HK-2 (cell line): Measurements from ENCODE around the gene IBA57.

ENCODE experiments used
- DNase-seq: peaks from one replicate; pipeline ENCODE4 v3.0.0-alpha.2; 2018; ENCODE audit not compliant: unreplicated experiment

IBA57 gene

GRCh38 chr1:228144993-228145343 is 20.6 kb upstream of the IBA57 start:
- no peak for DNase-seq

DNA sequence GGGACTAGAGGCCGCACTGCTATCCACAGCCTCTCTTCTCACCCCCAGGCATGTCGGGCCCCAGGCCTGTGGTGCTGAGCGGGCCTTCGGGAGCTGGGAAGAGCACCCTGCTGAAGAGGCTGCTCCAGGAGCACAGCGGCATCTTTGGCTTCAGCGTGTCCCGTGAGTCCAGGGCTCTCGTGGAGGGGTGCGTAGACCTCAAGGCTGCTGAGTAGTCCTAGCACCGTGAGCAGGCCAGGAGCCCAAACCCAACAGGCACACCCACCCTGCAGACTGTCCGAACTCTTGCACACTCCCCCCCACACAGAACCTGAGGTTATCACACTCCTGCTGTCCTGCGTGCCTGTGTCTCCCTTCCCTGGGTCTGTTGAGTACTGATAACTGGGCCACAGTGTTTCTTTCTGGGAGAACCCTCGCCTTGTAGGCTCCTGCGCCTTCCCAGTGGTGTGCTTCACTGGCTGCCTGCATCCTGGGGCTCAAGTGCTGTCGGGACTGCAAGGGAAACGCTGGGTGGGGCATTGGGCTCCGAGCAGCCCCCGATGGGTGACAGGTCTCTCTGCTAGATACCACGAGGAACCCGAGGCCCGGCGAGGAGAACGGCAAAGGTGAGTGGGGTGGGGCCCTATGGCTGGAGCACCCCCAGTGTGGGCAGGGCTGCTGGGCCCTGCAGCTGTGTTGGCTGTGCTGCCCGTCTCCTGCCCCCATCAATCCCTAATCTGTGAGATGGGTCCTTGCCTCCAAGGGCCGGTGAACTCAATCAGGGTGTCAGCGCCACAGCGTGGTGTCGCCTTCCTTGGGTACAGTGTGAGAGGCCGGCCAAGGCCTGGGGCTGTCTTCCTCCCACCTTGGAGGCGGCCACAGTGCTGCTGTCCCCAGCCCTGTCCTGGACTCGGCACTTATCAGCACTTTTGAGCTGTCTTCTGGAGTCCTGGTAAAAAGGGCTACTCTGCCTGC is 19.9 kb upstream of the IBA57 start:
- no peak for DNase-seq

DNA sequence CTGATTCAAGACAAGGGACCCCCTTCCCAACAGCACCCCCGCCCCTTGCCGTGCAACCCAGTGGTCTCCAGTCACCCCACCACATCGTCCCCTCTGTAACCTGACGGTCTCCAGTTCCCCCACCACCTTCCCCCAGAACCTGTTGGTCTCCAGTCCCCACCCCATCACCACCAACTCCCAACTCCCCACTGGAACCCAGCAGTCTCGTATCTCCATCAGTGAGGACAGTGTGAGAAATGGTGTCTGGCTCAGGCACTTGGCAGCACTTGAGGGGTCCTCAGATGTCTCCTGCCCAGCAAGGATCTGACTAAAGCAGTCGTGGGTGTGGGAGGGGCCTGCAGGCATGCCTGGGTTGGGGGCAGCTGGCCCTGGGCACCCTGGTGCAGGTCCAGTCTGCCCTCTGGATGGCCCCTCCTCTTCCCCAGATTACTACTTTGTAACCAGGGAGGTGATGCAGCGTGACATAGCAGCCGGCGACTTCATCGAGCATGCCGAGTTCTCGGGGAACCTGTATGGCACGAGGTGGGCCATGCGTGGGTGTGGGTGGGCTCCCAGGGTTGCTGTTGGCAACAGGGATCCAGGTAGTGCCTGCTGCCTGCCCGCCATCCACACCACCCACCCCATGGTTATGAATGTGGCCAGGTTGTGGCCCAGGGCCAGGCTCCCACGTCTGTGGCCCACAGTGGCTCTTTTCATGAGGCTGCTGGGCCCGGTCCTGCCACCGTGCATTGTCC is 19.0 kb upstream of the IBA57 start:
- DNase-seq = no peak

- DNase-seq = no peak
Measured at GRCh38 chr1:228147151-228147693, 18.4 kb upstream of the IBA57 start.

- no peak for DNase-seq
Measured at GRCh38 chr1:228147768-228148167, 17.8 kb upstream of the IBA57 start.

GRCh38 chr1:228148196-228148861 is 17.3 kb upstream of the IBA57 start:
- no peak for DNase-seq

- DNase-seq = no peak
Measured at GRCh38 chr1:228148935-228149405, 16.6 kb upstream of the IBA57 start.

- no peak for DNase-seq
Measured at GRCh38 chr1:228149406-228150119, 16.0 kb upstream of the IBA57 start, which contains the start of gene GJC2. Gene GJC2 (plus strand): TSS chr1:228149930. CDS start chr1:228157759, 7,829 bp downstream.

DNA sequence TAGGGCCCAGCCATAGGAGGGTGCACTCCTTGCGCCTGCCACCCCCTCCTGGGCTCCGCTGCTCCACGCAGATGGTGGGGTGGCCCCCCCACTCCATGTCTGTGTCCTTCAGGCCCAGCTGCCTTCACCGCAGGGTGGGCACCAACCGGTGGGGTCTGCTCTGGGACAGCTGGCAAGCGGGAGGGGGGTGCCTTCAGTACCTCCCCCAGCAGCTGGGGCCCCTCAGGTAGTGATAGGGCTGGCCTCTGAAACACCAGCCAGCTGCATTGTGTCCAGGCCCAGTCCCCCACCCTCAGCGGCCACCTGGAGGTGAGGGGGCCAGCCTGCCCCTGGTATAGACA is 15.5 kb upstream of the IBA57 start:
- DNase-seq = no peak

DNA sequence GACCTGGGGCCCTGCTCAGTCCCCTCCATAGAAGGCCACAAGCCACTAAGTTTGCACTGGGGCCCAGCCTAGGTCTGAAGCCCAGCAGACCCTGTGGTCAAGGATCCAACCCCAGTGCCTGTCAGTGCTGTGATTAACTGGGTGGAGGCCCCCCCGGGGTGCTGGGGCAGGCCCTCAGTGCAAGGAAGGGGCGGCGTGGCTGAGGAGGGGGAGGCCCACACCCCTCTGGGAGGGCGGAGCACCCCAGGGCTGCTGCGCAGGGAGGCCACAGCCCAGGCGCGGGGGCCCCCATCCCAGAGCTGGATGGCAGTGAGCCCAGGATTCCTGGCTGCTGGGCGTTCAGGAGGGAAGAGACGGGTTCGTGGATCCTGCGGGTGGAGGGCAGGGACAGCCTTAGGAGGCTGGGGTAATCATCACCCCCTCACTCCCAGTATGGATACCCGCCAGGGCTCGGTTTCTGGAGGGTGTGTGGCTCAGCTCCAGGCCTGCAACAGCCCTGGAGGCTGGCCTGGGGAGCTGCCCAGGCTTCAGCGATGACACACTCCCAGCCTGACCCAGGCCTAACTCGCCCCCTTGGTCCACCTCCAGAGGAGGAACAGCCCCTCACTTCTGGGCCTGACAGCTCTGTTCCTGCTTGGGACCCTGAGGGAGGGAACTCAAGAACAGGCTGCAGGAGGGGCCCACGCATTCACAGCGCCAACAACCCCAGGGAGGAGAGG is 15.0 kb upstream of the IBA57 start:
- DNase-seq = no peak

DNA sequence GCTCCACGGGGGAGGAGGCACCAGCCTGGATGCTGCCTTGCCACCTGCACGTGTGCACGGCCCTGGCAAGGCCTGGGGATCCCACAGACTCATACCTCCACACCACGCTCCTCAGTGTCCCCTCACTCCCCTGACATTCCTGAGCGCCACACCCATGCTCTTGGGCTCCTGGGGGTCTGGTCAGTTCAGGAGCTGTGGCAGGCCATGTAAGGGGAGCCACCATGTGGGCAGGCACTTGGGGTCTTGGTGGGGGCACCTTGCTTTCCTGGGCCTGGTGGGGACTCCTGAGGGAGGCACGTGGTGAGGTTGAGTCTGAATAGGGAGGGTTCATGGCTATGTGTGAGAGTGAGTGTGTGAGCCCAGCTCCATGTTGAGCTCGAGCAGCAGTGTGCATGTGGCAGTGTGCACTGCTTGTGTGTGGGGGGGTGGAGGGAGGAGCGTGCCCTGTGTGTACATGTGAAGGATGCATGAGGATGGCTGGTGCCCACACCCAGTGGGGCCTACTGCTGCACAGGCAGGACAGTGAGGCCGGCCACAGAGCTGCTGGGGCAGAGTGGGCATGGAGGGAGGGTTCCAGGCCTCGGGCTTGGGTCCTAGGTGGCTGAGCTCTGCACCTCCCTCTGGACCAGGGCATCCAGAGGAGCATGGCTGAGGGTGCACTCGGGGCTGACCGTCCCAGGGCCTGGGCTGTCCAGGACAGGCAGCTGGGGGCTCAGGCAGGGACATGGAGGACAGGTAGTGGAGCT is 14.3 kb upstream of the IBA57 start:
- DNase-seq = no peak

DNA sequence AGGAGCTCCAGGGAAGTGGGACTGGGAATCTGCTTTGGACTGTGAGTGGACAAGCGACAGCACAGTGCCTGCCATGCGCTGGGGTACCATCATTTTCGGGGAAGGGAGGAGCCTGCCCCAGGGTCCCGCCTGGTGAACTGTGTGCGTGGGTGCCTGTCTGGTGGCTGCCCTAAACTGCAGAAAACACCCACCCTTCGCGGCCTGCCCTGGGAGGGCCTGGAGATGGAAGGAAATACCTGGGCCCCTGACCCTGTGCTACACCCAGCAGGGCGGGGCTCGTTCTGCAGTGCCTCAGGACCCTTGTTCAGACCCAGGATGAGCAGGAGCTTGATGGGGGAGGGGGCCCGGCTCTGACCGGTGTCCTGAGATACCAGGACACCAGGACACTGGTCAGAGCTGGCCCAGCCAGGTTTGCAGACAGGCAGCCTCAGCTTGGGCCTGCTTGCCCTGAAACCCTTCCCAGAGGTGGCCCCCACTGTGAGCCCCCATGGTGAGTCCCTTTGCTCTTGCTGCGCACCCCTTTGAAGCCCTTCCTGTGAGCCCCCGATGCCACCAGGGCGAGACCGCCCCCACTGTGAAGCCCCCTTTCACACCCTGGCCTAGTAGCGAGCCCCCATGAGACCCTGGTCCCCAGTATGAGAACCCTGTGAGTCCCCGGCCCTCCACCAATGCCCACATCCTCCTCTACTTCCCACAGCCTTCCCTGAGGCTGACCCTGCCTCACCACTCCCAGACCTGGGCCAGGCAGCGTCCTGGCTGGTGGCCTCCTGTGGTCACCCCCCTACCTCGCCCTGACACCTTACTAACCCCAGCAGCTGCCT is 13.3 kb upstream of the IBA57 start:
- DNase-seq = no peak

- no peak for DNase-seq
Measured at GRCh38 chr1:228152918-228153258, 12.7 kb upstream of the IBA57 start.

DNA sequence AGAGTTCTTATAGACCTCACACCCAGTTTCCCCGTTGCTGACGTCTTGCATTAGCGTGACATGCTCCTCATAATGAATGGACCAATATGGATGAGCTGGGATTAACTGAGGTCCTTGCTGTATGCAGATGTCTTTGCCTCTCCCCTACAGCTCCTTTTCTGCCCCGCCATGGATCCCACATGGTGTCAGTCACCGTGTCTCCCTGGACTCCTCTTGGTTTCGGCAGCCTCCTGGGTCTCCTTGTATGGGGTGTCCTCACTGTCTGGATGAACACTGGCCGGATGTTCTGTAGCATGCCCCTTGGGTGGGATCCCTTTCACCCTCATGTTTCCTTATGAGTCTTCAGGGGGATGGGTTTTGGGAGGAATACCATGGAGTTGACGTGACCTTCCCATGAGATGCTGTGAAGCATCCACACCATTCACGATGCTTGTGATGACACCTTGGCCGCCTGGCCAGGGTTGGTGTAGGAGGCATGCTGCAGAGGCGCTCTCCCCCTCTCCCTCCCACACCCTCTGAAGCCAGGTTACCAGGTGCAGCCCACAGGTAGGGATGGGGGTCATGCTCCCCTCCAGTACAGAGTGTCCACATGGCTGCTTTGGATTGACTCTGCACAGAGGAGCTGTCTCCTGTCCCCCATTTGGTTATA is 11.5 kb upstream of the IBA57 start:
- no peak for DNase-seq

GRCh38 chr1:228154670-228155571 is 10.7 kb upstream of the IBA57 start:
- no peak for DNase-seq

- no peak for DNase-seq
Measured at GRCh38 chr1:228155596-228156514, 9.7 kb upstream of the IBA57 start.

DNA sequence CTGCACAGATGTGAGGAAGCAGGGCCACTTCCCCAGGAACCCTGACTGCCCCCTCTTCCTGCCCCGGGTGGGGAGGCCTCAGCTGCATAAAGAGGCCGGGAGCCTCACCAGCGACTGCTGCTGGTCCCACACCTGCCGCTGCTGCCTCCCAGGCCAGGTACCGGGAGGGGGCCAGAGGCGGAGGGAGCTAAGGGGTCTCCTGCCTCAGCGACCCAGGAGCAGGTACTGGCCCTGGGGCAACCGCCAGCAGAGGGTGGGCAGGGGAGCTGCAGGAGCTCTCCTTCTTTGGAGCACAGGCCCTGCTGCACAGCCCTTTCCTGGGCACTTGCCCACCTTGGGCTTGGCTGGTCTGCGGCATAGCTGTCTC is 9.1 kb upstream of the IBA57 start:
- DNase-seq = no peak
